ENCODE results near the gene SYT2. TPM values are rescaled to one million over a fixed set of nuclear protein-coding genes. Genes with fewer than 3 reads are reported as not detected.

The SYT2 gene
- total RNA-seq, 1 donor from 2014 or later = 11.9 TPM

GRCh38 chr1:202683029-202683428 lies 27.2 kb downstream of the SYT2 start:
- H3K36me3 Mint-ChIP-seq = peaks cover 4% of the 10 kb centered on the region
- peaks cover 23% of the 10 kb centered on the region for H3K27me3 Mint-ChIP-seq
- H3K27ac Mint-ChIP-seq = no peak overlapping the region
- H3K9me3 Mint-ChIP-seq = no peaks in the 10 kb centered on the region
- peaks cover 4% of the 10 kb centered on the region for H3K4me1 Mint-ChIP-seq (ENCODE audit: unreplicated experiment)
- no peak for DNase-seq (ENCODE audit: extremely low spot score, unreplicated experiment)
- no peak overlapping the region for H3K4me3 Mint-ChIP-seq
- no peak for TF ChIP-seq CTCF (conservative IDR thresholded peaks at IDR 0.05)

GRCh38 chr1:202682477-202682876 lies 27.8 kb downstream of the SYT2 start:
- TF ChIP-seq CTCF (conservative IDR thresholded peaks at IDR 0.05) = no peak
- Mint-ChIP-seq H3K9me3 (no peaks in the 10 kb centered on the region), H3K27me3 (peaks cover 23% of the 10 kb centered on the region), H3K36me3 (peaks cover 4% of the 10 kb centered on the region), H3K4me1 (ENCODE audit: unreplicated experiment) (peaks cover 4% of the 10 kb centered on the region), H3K27ac (no peak overlapping the region), H3K4me3 (no peak overlapping the region)
- DNase-seq (ENCODE audit: extremely low spot score, unreplicated experiment) = no peak

GRCh38 chr1:202681736-202682420 lies 28.4 kb downstream of the SYT2 start:
- Mint-ChIP-seq H3K36me3 (peaks cover 4% of the 10 kb centered on the region), H3K27ac (no peak overlapping the region), H3K4me1 (ENCODE audit: unreplicated experiment) (peaks cover 4% of the 10 kb centered on the region), H3K27me3 (peaks cover 20% of the 10 kb centered on the region), H3K4me3 (no peak overlapping the region), H3K9me3 (no peaks in the 10 kb centered on the region)
- TF ChIP-seq CTCF (conservative IDR thresholded peaks at IDR 0.05) = no peak
- no peak for DNase-seq (ENCODE audit: extremely low spot score, unreplicated experiment)

GRCh38 chr1:202680586-202681352 lies 29.5 kb downstream of the SYT2 start:
- H3K27me3 Mint-ChIP-seq = peaks cover 16% of the 10 kb centered on the region
- H3K27ac Mint-ChIP-seq = no peak overlapping the region
- H3K36me3 Mint-ChIP-seq = peaks cover 4% of the 10 kb centered on the region
- no peak for DNase-seq (ENCODE audit: extremely low spot score, unreplicated experiment)
- H3K4me3 Mint-ChIP-seq = no peak overlapping the region
- no peaks in the 10 kb centered on the region for H3K9me3 Mint-ChIP-seq
- no peak for TF ChIP-seq CTCF (conservative IDR thresholded peaks at IDR 0.05)
- H3K4me1 Mint-ChIP-seq (ENCODE audit: unreplicated experiment) = no peaks in the 10 kb centered on the region

- Mint-ChIP-seq H3K9me3 (no peaks in the 10 kb centered on the region), H3K36me3 (peaks cover 4% of the 10 kb centered on the region), H3K4me1 (ENCODE audit: unreplicated experiment) (no peaks in the 10 kb centered on the region), H3K4me3 (no peak overlapping the region), H3K27me3 (peaks cover 16% of the 10 kb centered on the region), H3K27ac (no peak overlapping the region)
- DNase-seq (ENCODE audit: extremely low spot score, unreplicated experiment) = no peak
- no peak for TF ChIP-seq CTCF (conservative IDR thresholded peaks at IDR 0.05)
These were observed 30.7 kb downstream of the SYT2 start for GRCh38 chr1:202679406-202680177.
